HepG2 (cell line): ENCODE data around the gene LGALS8. TPM values are rescaled to one million over a fixed set of nuclear protein-coding genes. Genes with fewer than 3 reads are reported as not detected.
A peak's percentile ranks its signal among the peaks of the same experiment; 100 is the strongest.

ENCODE experiments used
- ATAC-seq: fragments of 200-7000 bp; cut with Tn5 transposase; 3 replicates; pipeline ENCODE4 v1.9.1; 2020; ENCODE audit warnings: mild to moderate bottlenecking, moderate library complexity
- BruUV-seq: library from RNA; stranded (reverse); fragments of 400-500 nt; replicated peaks from 2 replicates; lab custom pipeline; 2021; lab: Mats Ljungman, UMichigan
- CTCF ChIA-PET: fragments of 300-600 bp; formaldehyde crosslinking; extraction: SDS; loops from one replicate; lab custom pipeline; 2021; ENCODE audit warnings: low total read pairs, inconsistent platforms, low intra/inter-chr PET ratio; lab: Yijun Ruan, JAX
- POLR2A ChIA-PET: fragments of 350-600 bp; sonication (Branson Sonifier 250); formaldehyde crosslinking; loops from one replicate; lab custom pipeline; 2020; ENCODE audit warnings: antibody characterized with exemption, inconsistent platforms; lab: Yijun Ruan, JAX
- DNase-seq: peaks from one replicate; pipeline ENCODE4 v3.0.0-alpha.2; 2015; ENCODE audit warnings: low spot score
- FAIRE-seq: peaks from 3 replicates; lab custom pipeline; 2011; peaks lifted over from hg19 to GRCh38; lab: Jason Lieb, UNC
- H2AFZ ChIP-seq: one replicate; pipeline ENCODE4 v1.6.1; 2011; ENCODE audit warnings: low read length, inconsistent platforms
- H3K27ac ChIP-seq: fragments of 300-600 bp; 3 replicates; pipeline ENCODE4 v1.8.0; 2011; ENCODE audit warnings: mixed run types, mild to moderate bottlenecking, mixed read lengths, low read length, inconsistent platforms; ENCODE audit not compliant: insufficient read depth; ENCODE audit errors: extremely low read length
- H3K27me3 ChIP-seq, 2 experiments: fragments of 200-600 bp in 1 of 2; 2 replicates in 1 of 2; 3 replicates in 1 of 2; pipeline versions ENCODE4 v1.6.0 to v1.8.0; 2011; ENCODE audit warnings: low read length in 2 of 2, mild to moderate bottlenecking in 2 of 2, moderate library complexity in 2 of 2, inconsistent platforms in 1 of 2; ENCODE audit not compliant: insufficient read depth in 2 of 2, control insufficient read depth in 1 of 2
- H3K36me3 ChIP-seq, 2 experiments: fragments of 200-600 bp in 1 of 2; replicated peaks in 1 of 2; 2 replicates in 1 of 2; 3 replicates in 1 of 2; pipeline versions ENCODE4 v1.5.1 to v1.8.0; 2011; ENCODE audit warnings: low read length in 2 of 2, inconsistent platforms in 1 of 2; ENCODE audit not compliant: insufficient read depth in 2 of 2, control insufficient read depth in 1 of 2
- H3K4me1 ChIP-seq: 2 replicates; pipeline ENCODE4 v1.5.1; 2012; ENCODE audit warnings: low read length, inconsistent platforms; ENCODE audit not compliant: insufficient read depth
- H3K4me2 ChIP-seq: 2 replicates; pipeline ENCODE4 v1.6.0; 2011; ENCODE audit warnings: low read depth, low read length, inconsistent platforms
- H3K4me3 ChIP-seq, 3 experiments: fragments of 200-600 bp in 1 of 3; sonication (generic), shearing (Covaris generic) in 1 of 3; replicated peaks in 1 of 3; 2 replicates each; pipeline ENCODE4 v1.5.1; 2011 to 2016; ENCODE audit warnings: low read length in 3 of 3, inconsistent platforms in 2 of 3, low read depth in 2 of 3, mild to moderate bottlenecking in 2 of 3, control low read depth in 1 of 3, mixed read lengths in 1 of 3; ENCODE audit not compliant: insufficient read depth in 1 of 3
- H3K79me2 ChIP-seq: one replicate; pipeline ENCODE4 v1.6.1; 2011; ENCODE audit warnings: low read length, inconsistent platforms; ENCODE audit not compliant: insufficient read depth
- H3K9ac ChIP-seq: 2 replicates; pipeline ENCODE4 v1.6.0; 2011; ENCODE audit warnings: mild to moderate bottlenecking, low read depth, low read length, inconsistent platforms; ENCODE audit not compliant: insufficient read depth
- H3K9me3 ChIP-seq: 2 replicates; pipeline ENCODE4 v1.5.1; 2012; ENCODE audit warnings: mild to moderate bottlenecking, low read length
- H4K20me1 ChIP-seq: 2 replicates; pipeline ENCODE4 v1.6.0; 2011; ENCODE audit warnings: inconsistent platforms, mild to moderate bottlenecking, low read length, moderate library complexity; ENCODE audit not compliant: insufficient read depth
- MAFF ChIP-seq: IDR thresholded peaks from 2 replicates; pipeline ENCODE4 v1.6.1; 2011; ENCODE audit warnings: low read depth, low read length, improper control_type of control experiment
- MAFK ChIP-seq, 2 experiments: IDR thresholded peaks in 1 of 2; conservative IDR thresholded peaks in 1 of 2; 2 replicates each; pipeline ENCODE4 v1.6.1; 2011; ENCODE audit warnings: improper control_type of control experiment in 2 of 2, low read length in 2 of 2
- RFX3 ChIP-seq: IDR thresholded peaks from 2 replicates; pipeline ENCODE4 v1.6.1; 2016; ENCODE audit warnings: missing biosample characterization, missing genetic modification reagents
- SMARCC2 ChIP-seq: fragments of 450-650 bp; IDR thresholded peaks from 2 replicates; pipeline ENCODE4 v1.6.1; 2017; ENCODE audit warnings: antibody characterized with exemption, mild to moderate bottlenecking
- ZMYM4 ChIP-seq: sonication (generic); formaldehyde crosslinking; IDR thresholded peaks from 2 replicates; pipeline ENCODE4 v1.8.1; 2023; ENCODE audit warnings: mild to moderate bottlenecking, missing genetic modification reagents
- ZNF224 ChIP-seq: sonication (generic); formaldehyde crosslinking; IDR thresholded peaks from 2 replicates; pipeline ENCODE4 v1.5.0; 2020; ENCODE audit warnings: mild to moderate bottlenecking, missing genetic modification reagents
- WGBS: methylation state at CpG from one replicate; pipeline ENCODE4 v1.1.6; 2017; ENCODE audit warnings: low lambda C conversion rate; 5-methylcytosine and 5-hydroxymethylcytosine counted together
- in situ Hi-C: cut with HindIII; loops from 2 replicates; pipeline ENCODE4 v1.10.0; 2017; ENCODE audit warnings: low pct_unique_long_range_greater_than_20kb; ENCODE audit not compliant: extremely low pct_ligation_motif_present
- intact Hi-C: fragments of 100-400 bp; cut with micrococcal nuclease; formaldehyde crosslinking; loops from one replicate; pipeline ENCODE4 v1.10.0; 2022; ENCODE audit not compliant: unreplicated experiment
- polyA plus RNA-seq, 8 experiments: library from polyadenylated mRNA; depleted of rRNA in 3 of 8; stranded (reverse) in 7 of 8; unstranded in 1 of 8; fragments of >200 nt; fragmentation: Illumina TruSeq in 4 of 8; extraction: Trizol in 4 of 8; gene quantifications; 2 replicates each; pipeline versions ENCODE4 v1.2.1 to v1.2.3, GENCODE V29; 2011 to 2016; ENCODE audit warnings: low read depth in 4 of 8, missing spikeins in 1 of 8, mixed read lengths in 1 of 8; ENCODE audit not compliant: insufficient read depth in 1 of 8
- total RNA-seq, 5 experiments: library from RNA; depleted of rRNA; stranded (reverse); fragments of >200 nt; fragmentation: Illumina TruSeq; extraction: Trizol; gene quantifications; 2 replicates each; pipeline ENCODE4 v1.2.3, GENCODE V29; 2016; ENCODE audit warnings: low read depth in 1 of 5
- TF ChIP-seq, protein P1 (sequence below): sonication (generic); formaldehyde crosslinking; conservative IDR thresholded peaks from 2 replicates; pipeline ENCODE4 v1.4.0; 2020; ENCODE audit warnings: missing genetic modification reagents
- TF ChIP-seq, protein P2 (sequence below): sonication (generic); formaldehyde crosslinking; IDR thresholded peaks from 2 replicates; pipeline ENCODE4 v1.8.0; 2022; ENCODE audit warnings: missing genetic modification reagents, low read depth, mild to moderate bottlenecking, borderline replicate concordance

LGALS8 gene
- total and polyA plus RNA-seq, 2 of the 13 experiments (the other 11 are each of a cell fraction or from before 2014, with no cell fraction given): 29.3 to 185 TPM

DNA sequence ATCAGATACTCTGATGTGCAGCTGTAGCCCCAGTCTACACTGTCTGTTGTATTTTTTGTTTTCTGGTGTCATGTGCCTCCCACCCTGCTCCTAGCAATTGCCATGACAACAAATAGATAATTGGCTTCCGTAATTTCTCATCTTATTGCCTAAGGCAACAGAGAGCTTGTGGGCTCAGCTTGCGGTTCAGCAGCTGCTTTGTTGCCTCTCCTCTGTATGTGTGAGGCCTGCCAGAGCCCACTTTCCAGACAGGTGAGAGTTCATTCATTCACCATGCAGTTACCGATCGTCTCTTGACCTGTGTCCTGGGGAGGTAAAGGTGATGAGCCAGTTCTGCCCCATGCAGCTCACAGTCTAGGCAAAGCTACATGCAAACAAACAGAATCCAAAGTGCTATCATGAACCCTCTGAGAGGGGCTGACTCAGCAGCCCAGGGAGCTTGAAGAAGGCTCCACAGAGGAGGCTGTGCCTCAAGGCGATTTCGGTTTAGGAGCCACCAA lies 11.9 kb downstream of the LGALS8 start:
- no peak for FAIRE-seq
- intact Hi-C loops: no loop called here
- TF ChIP-seq, protein P1, sequence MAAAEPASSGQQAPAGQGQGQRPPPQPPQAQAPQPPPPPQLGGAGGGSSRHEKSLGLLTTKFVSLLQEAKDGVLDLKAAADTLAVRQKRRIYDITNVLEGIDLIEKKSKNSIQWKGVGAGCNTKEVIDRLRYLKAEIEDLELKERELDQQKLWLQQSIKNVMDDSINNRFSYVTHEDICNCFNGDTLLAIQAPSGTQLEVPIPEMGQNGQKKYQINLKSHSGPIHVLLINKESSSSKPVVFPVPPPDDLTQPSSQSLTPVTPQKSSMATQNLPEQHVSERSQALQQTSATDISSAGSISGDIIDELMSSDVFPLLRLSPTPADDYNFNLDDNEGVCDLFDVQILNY (CRISPR knock-in tag): no peak
- TF ChIP-seq ZMYM4 (CRISPR knock-in tag) (no peak), MAFF (peak; percentile 32; the same call in 1 of the 2 replicates), RFX3 (CRISPR knock-in tag) (no peak), ZNF224 (CRISPR knock-in tag) (no peak), SMARCC2 (no peak), MAFK (conservative IDR thresholded peaks at IDR 0.05 in 1 of 2, IDR thresholded peaks at IDR 0.05 in 1 of 2; ENCODE audit: low read length in 2 of 2) (peak; percentile 35 to 37; a peak in 3 of 4 replicates)
- TF ChIP-seq, protein P2, sequence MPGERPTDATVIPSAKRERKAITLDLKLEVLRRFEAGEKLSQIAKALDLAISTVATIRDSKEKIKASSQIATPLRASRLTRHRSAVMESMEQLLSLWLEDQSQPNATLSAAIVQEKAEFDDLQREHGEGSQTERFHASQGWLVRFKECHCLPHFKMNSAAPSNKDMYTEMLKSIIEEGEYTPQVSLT (CRISPR knock-in tag): no peak
- Histone ChIP-seq H3K36me3 (peaks cover 36 to 70% of the 10 kb centered on the region in 2 experiments), H3K9me3 (no peaks in the 10 kb centered on the region), H3K79me2 (peaks cover 32% of the 10 kb centered on the region), H4K20me1 (peaks cover 5% of the 10 kb centered on the region; the same call in 1 of the 2 replicates), H3K9ac (no peak overlapping the region), H3K27ac (peak overlapping the region; percentile 19), H2AFZ (no peak overlapping the region), H3K4me1 (peaks cover 49% of the 10 kb centered on the region), H3K27me3 (no peaks in the 10 kb centered on the region), H3K4me2 (no peak overlapping the region), H3K4me3 (no peak overlapping the region)
- no TSS peak for BruUV-seq
- in situ Hi-C loops: loop anchor here (5.0 kb wide), 1 partner anchor 433 kb away; no protein-coding TSS in a partner anchor
- peak; percentile 44 for ATAC-seq
- CTCF ChIA-PET: no interaction called here
- POLR2A ChIA-PET: no interaction called here
- WGBS: 96% methylated on average over 4 of the region's 6 CpGs
- no peak for DNase-seq
